Tibial artery (tissue), 4 donors: ENCODE data around the gene GPRIN1.
"Not testable (repeated sequence)": the region's sequence is repeated elsewhere in the genome, so short reads cannot be mapped to it uniquely, and the experiment has no call there.

Experiments
- DNase-seq, 2 donors: peaks; one replicate each; pipeline ENCODE4 v3.0.0-alpha.2; 2019
- H3K27ac ChIP-seq, 2 donors: fragments of 200-600 bp; sonication (generic) in 1 of 2; 1 replicate in 1 of 2; 2 replicates in 1 of 2; pipeline ENCODE4 v1.5.1; 2018 to 2019; ENCODE audit warnings: mild to moderate bottlenecking in 1 of 2
- H3K27me3 ChIP-seq, 2 donors: fragments of 200-600 bp; sonication (generic) in 1 of 2; one replicate each; pipeline versions ENCODE4 v1.5.1 to v1.6.0; 2016 to 2019
- H3K36me3 ChIP-seq, 3 donors: fragments of 200-600 bp; sonication (generic) in 2 of 3; one replicate each; pipeline ENCODE4 v1.5.1; 2016 to 2019; ENCODE audit warnings: mild to moderate bottlenecking in 2 of 3
- H3K4me1 ChIP-seq, 4 donors: fragments of 200-600 bp; sonication (generic) in 2 of 4; 1 replicate in 3 of 4; 2 replicates in 1 of 4; pipeline ENCODE4 v1.5.1; 2016 to 2019
- H3K4me3 ChIP-seq, 2 donors: fragments of 200-600 bp; sonication (generic) in 1 of 2; 1 replicate in 1 of 2; 2 replicates in 1 of 2; pipeline ENCODE4 v1.5.1; 2018 to 2019; ENCODE audit warnings: mild to moderate bottlenecking in 2 of 2
- H3K9me3 ChIP-seq, 3 donors: fragments of 200-600 bp; sonication (generic) in 1 of 3; one replicate each; pipeline ENCODE4 v1.5.1; 2016 to 2019
- intact Hi-C: fragments of 100-400 bp; cut with DNase I; formaldehyde crosslinking; loops from one replicate; pipeline ENCODE4 v1.15.0; 2023; ENCODE audit warnings: low total_unique reads
- TF ChIP-seq, protein P1 (sequence below), 2 experiments: fragments of 200-600 bp in 1 of 2; fragments of 450-650 bp in 1 of 2; IDR thresholded peaks; one replicate each; pipeline ENCODE4 v1.5.1; 2017 to 2019; ENCODE audit warnings: antibody characterized with exemption in 2 of 2, mild to moderate bottlenecking in 1 of 2, moderate library complexity in 1 of 2

Gene GPRIN1

DNA sequence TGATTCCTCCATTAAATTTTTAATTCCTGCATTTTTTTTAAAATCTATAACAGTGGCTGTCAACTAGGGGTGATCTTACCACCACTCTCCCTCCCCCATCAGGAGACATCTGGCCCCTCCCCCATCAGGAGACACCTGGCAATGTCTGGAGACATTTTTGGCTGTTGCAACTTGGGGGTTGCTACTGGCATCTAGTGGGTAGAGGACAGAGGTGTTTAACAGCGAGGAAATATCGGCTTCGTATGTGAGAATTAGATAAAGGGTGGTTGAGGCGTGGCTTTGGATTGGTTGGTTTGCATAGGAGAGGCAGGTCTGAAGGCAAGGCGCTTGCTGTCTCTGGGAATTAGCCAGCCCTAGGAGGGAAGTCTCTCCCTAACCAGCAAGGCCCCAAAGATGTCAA is 50.3 kb downstream of the GPRIN1 start:
- H3K36me3 ChIP-seq, result no peaks in the 10 kb centered on the region
- no peaks in the 10 kb centered on the region for H3K9me3 ChIP-seq
- no peak overlapping the region for H3K4me3 ChIP-seq
- no peaks in the 10 kb centered on the region for H3K4me1 ChIP-seq
- TF ChIP-seq, protein P1, sequence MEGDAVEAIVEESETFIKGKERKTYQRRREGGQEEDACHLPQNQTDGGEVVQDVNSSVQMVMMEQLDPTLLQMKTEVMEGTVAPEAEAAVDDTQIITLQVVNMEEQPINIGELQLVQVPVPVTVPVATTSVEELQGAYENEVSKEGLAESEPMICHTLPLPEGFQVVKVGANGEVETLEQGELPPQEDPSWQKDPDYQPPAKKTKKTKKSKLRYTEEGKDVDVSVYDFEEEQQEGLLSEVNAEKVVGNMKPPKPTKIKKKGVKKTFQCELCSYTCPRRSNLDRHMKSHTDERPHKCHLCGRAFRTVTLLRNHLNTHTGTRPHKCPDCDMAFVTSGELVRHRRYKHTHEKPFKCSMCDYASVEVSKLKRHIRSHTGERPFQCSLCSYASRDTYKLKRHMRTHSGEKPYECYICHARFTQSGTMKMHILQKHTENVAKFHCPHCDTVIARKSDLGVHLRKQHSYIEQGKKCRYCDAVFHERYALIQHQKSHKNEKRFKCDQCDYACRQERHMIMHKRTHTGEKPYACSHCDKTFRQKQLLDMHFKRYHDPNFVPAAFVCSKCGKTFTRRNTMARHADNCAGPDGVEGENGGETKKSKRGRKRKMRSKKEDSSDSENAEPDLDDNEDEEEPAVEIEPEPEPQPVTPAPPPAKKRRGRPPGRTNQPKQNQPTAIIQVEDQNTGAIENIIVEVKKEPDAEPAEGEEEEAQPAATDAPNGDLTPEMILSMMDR (IDR thresholded peaks at IDR 0.05), result no peak
- no peak overlapping the region for H3K27ac ChIP-seq
- DNase-seq, result no peak
- intact Hi-C loops, result no loop called here
- H3K27me3 ChIP-seq, result peaks cover 0 to 17% of the 10 kb centered on the region in 2 donors

DNA sequence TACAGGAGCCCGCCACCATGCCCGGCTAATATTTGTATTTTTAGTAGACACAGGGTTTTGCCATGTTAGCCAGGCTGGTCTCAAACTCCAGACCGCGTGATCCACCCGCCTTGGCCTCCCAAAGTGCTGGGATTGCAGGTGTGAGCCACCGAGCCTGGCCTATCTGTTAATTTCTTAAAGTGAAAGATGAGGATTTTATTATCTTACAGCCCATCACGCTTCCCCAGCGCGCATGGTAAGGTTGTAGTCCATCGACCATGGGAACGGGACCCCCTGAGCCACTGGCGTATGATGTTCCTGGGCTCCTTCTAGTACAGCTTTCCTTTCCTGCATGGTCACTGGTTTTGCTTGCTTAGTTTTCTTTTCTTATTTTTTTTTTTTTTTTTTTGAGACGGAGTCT is 52.1 kb downstream of the GPRIN1 start:
- Histone ChIP-seq H3K27me3 (peaks cover 0 to 26% of the 10 kb centered on the region in 2 donors), H3K4me1 (no peaks in the 10 kb centered on the region), H3K9me3 (no peaks in the 10 kb centered on the region), H3K4me3 (no peak overlapping the region), H3K36me3 (no peaks in the 10 kb centered on the region), H3K27ac (no peak overlapping the region)
- DNase-seq, result no peak
- intact Hi-C loops, result no loop called here
- TF ChIP-seq, protein P1 (IDR thresholded peaks at IDR 0.05), result no peak

DNA sequence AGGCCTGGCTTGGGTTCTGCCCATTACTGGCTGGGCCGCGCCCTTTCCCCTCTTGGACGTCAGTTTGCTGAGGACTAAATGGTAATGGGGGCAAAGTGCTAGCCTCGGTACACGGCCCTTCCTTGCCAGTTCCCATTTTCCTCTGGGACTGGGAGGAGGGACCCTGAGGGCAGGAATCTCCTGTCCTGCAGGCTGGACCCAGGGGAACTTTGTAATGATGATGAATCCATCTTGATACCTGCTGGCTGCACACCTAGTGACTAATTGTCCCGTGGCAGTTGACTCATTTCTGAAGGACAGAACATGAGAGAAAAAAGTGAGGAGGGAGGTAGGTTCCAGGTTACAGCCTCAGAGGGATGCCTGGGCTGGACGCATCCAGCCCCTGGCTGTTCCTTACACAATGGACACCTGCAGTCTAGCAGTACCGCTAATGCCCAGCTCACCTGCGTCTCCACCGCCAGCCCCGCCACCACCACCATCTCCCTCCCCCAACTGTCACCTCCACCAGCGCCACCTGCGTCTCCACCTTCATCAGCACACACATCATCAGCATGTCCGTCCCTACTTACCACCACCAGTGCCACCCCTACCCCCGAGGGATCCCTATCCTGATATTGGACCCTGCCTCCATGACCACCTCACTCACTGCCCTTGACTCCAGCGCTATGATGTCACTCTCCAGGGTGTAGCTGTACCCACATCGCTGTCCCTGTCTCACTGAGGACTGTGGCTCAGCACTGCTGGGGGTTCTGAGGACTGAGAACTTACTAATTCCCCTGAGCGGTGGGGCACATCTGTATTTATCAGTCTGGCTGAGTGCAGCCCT is 56.5 kb downstream of the GPRIN1 start:
- peaks cover 0 to 51% of the 10 kb centered on the region in 2 donors for H3K27me3 ChIP-seq
- H3K4me1 ChIP-seq, result no peaks in the 10 kb centered on the region
- no peak for DNase-seq
- H3K36me3 ChIP-seq, result no peaks in the 10 kb centered on the region
- H3K9me3 ChIP-seq, result no peaks in the 10 kb centered on the region
- no peak overlapping the region for H3K4me3 ChIP-seq
- H3K27ac ChIP-seq, result no peak overlapping the region
- intact Hi-C loops, result no loop called here
- TF ChIP-seq, protein P1 (IDR thresholded peaks at IDR 0.05), result no peak

DNA sequence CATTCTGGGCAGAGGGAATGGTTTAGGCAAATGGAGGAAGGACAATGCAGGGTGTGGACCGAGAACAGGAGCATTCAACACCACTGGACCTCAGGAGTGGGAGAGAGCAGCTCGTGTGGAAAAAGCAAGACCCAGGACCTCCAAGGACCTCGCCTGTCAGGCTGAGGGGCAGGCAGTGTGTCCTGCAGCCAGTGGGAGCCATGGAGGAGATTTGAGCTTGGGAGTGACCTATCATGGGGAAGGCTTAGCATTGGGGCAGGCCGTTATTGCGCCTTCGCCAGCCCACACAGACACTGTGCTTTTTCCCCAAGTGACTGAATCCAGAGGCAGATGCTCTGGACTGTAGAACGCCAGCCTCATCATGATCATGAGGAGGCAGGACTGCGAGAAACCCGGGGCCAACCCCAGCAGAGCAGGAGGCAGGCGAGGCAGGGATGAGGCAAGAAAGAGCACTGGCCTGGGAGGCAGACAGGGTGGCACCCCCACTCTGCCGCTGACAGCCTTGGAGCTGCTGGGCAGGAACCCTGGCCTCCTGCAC is 57.6 kb downstream of the GPRIN1 start:
- H3K4me1 ChIP-seq, result no peaks in the 10 kb centered on the region
- H3K4me3 ChIP-seq, result no peak overlapping the region
- H3K9me3 ChIP-seq, result no peaks in the 10 kb centered on the region
- intact Hi-C loops, result no loop called here
- no peaks in the 10 kb centered on the region for H3K36me3 ChIP-seq
- no peak overlapping the region for H3K27ac ChIP-seq
- peaks cover 0 to 54% of the 10 kb centered on the region in 2 donors for H3K27me3 ChIP-seq
- DNase-seq, result no peak
- TF ChIP-seq, protein P1 (IDR thresholded peaks at IDR 0.05), result no peak

DNA sequence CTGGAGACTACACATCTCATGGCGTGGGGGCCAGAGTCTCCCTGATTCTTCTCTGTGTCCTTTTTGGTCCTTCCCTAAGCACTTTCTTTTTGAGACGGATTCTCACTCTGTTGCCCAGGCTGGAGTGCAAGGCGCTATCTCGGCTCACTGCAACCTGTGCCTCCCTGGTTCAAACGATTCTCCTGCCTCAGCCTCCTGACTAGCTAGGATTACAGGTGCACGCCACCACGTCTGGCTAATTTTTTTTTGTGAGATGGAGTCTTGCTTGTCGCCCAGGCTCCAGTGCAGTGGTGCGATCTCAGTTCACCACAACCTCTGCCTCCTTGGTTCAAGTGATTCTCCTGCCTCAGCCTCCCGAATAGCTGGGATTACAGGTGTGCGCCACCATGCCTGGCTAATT is 59.0 kb downstream of the GPRIN1 start:
- H3K27ac ChIP-seq, intact Hi-C loops, H3K36me3 ChIP-seq, H3K9me3 ChIP-seq, H3K4me3 ChIP-seq, H3K4me1 ChIP-seq, DNase-seq: not testable (repeated sequence)
- peaks cover 0 to 55% of the 10 kb centered on the region in 2 donors for H3K27me3 ChIP-seq

DNA sequence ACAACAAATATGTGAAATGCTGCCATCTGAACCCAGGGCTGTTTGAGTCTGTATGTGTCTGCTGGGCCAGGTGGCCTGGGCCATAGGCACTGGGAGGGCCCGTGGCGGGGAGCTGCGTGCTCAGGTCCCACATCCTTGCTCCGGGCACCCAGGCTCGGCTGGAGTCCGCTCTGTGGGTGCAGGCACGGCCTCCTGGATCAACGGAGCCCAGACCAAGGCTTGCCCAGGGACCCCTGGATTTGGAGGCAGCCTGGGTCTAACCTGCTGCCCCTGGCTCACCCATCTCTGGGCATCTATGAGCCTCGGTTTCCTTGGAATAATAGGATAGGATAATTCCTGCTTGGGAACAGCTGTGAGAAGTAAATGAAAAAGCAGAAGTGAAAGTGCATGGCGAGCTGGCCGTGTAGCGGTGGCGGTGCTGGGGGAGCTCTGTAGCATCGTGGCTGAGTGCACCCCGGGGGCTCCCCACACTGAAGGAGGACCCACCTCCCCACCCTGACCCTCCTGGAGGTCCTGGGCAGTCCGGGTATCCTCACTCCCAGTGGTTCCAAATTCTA is 59.6 kb downstream of the GPRIN1 start:
- peaks cover 0 to 55% of the 10 kb centered on the region in 2 donors for H3K27me3 ChIP-seq
- intact Hi-C loops, result no loop called here

More for the DNA sequence above, 59.6 kb downstream of the GPRIN1 start:
- no peaks in the 10 kb centered on the region for H3K9me3 ChIP-seq
- no peaks in the 10 kb centered on the region for H3K4me1 ChIP-seq
- no peak for DNase-seq
- TF ChIP-seq, protein P1 (IDR thresholded peaks at IDR 0.05), result no peak
- no peaks in the 10 kb centered on the region for H3K36me3 ChIP-seq
- no peak overlapping the region for H3K4me3 ChIP-seq
- no peak overlapping the region for H3K27ac ChIP-seq
